Activated CD4-positive, alpha-beta T cell treated with anti-CD3 and anti-CD28 coated beads for 4 hours (primary cell): ENCODE measurements around the gene FGF2.
"Not testable (repeated sequence)": the region's sequence is repeated elsewhere in the genome, so short reads cannot be mapped to it uniquely, and the experiment has no call there.

Experiments
- DNase-seq, 2 donors: peaks; one replicate each; pipeline ENCODE4 v3.0.0-alpha.2; 2020

Gene FGF2

DNA sequence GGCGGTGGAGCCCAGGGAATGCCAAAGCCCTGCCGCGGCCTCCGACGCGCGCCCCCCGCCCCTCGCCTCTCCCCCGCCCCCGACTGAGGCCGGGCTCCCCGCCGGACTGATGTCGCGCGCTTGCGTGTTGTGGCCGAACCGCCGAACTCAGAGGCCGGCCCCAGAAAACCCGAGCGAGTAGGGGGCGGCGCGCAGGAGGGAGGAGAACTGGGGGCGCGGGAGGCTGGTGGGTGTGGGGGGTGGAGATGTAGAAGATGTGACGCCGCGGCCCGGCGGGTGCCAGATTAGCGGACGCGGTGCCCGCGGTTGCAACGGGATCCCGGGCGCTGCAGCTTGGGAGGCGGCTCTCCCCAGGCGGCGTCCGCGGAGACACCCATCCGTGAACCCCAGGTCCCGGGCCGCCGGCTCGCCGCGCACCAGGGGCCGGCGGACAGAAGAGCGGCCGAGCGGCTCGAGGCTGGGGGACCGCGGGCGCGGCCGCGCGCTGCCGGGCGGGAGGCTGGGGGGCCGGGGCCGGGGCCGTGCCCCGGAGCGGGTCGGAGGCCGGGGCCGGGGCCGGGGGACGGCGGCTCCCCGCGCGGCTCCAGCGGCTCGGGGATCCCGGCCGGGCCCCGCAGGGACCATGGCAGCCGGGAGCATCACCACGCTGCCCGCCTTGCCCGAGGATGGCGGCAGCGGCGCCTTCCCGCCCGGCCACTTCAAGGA is at the start of gene FGF2:
FGF2 (plus strand) TSS at position 279 of the 705 bp plus-strand sequence; CDS start at position 623, 344 bp downstream.
- peak; percentile 6 to 12 for DNase-seq

DNA sequence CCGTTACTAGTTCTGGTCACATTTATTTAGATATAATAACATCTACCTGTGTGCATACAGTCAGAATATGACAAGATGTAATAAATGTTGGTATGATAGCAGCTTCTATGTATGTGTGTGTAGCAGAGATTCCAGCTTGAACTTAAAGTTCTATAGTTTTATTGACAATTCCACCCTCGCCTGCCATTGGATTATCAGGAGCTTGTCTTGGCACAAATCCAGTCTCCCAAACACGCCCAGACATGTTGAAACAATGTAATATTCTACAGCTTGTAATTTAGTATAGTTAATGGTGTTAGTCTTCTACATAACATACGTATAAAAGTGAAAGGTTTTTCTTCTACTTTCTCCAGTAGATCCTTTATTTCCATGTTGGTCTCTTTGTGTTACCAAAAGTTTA is 49.7 kb upstream of the FGF2 start:
- no peak for DNase-seq

DNA sequence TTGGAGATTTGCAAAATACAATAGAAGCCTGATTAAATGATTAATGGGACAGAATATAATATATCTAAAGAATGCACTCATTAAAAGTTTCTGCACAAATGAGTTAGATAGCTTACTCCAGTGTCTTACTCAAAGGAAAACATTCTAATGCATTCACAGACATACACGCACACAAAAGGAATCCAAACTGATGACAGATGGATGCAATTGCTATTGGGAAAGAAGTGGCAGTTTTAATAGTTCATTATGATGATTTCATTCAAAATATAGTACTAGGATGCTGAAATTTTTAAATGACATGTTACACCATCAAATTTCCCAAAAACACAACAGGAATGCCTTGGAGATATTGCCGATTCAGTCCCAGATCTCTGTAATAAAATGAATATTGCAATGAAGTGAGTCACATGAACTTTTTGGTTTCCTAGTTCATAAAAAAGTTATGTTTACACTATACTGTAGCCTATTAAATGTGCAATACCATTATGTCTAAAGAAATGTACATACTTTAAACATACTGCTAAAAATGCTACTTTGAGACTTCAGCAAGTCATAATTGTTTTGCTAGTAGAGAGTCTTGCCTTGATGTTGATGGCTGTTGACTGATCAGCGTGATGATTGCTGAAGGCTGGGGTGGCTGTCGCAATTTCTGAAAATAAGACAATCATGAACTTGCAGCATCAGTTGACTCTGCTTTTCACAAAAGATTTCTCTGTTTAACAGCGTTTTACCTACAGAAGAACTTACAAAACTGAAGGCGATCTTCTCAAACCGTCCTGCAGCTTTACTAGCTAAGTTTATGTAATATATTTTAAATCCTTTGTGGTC is 48.6 kb upstream of the FGF2 start:
- DNase-seq = no peak

DNA sequence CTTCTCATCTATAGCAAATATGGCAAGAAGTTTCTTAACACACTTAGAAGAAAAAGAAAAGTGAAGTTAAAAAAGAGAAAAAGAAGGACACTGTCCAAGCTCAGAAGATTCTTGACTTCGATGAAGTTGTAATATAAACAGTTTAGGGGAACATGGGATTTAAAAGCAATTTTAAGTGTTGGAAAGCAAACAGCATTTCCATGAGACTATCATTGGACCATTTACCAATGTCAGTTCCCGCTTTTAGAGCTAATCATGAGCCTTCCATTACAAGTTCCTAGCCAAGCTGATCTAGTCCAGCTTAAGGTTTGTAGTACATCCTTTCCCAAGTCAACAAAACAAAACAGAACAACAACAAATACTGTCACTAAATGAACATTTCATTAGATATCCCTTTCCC is 45.1 kb upstream of the FGF2 start:
- DNase-seq = no peak

DNA sequence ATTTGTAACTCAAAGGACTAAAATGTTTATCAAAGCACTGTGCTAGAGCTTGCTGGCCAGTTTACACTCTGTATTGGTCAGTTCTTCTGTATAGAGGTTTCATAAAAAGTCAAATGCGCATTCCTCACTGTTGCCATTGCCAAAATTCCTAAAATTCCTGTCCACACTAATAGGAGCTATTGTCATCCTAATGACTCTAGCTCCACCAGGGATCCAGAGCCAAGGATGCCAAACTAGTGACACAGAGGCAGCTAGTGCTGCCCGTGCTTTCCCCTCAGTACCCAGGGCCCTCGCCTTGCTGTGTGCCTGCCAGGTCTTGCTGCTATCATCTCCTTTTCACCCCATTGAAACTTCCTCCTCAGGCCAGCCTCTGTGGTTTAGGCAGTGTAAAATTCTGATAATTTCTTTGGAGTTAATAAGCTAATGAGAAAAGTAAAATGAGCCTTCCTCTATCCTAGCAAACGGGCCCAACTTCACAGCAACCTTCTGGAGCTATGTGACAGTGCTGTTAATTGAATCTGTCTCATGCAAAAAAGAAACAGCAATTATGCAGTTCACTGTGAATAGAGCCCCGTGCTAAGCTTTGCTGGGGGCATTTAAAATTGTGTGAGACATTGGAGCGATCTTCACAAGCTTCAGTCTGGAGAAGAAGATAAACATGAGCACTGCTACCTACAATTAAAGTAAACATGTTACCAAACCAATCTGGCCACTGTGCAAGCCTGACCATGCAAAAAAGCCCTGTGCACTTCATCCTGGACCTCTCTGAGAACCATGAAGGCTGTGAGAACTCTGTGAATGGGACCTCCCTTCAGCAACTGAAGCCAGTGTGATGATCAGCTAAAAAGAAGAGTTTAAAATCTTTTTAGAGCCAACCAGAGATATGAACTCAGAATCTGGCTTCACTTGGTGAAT is 43.1 kb upstream of the FGF2 start:
- no peak for DNase-seq

DNA sequence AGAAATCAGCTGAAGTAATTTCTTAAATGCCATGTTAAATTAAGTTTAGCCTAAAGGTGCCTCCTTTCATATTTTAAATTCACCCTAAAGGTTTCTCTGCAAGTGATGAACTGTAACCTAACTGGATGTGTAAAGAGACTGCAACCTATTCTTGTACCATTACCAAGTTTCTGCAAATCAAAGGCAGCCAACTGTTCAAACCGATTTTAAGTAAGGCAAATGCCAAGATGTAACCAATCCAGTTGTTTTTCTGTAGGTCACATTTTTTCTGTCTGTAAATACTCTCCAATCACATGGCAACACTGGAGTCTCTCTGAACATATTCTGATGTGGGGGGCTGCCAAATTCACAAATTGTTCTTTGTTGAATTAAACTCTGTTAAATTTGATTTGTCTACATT is 42.4 kb upstream of the FGF2 start:
- DNase-seq = no peak

DNA sequence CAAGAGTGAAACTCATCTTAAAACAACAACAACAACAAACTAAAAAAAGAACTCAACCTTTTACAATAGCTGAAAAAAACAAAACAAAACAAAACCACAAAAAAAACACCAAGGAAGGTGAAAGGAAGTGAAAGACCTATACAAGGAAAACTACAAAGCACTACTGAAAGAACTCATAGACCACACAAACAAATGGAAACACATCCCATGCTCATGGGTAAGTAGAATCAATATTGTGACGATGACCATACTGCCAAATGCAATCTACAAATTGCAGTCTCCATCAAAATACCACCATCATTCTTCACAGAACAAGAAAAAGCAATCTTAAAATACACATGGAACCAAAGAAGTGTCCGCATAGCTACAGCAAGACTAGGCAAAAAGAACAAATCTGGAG is 41.5 kb upstream of the FGF2 start:
- DNase-seq = no peak

DNA sequence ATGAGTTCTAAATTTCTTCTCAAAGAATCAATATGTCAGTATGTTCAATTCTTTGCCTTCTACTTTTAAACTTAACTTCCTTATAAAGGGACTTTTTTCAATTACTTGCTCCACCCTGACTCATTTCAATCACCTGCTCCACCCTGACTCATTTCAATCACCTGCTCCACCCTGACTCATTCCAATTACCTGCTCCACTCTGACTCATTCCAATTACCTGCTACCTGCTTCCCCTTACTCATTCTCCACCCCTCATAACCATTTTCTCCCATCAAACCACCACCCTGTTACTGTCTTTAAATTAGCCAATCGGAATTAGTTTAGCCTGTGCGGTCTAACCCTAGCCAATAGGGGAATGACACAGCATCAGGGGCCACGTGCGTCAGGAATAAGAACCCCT is 40.3 kb upstream of the FGF2 start:
- DNase-seq = not testable (repeated sequence)

DNA sequence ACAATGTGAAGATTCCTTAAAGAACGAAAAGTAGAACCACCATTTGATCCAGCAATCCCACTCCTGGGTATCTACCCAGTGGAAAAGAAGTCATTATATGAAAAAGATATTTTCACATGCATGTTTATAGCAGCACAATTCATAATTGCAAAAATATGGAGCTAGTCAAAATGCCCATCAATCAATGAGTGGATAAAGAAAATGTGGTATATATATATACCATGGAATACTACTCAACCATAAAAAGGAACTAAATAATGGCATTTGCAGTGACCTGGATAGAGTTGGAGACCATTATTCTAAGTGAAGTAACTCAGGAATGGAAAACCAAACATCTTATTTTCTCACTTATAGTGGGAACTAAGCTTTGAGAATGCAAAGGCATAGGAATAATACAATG is 39.7 kb upstream of the FGF2 start:
- not testable (repeated sequence) for DNase-seq

DNA sequence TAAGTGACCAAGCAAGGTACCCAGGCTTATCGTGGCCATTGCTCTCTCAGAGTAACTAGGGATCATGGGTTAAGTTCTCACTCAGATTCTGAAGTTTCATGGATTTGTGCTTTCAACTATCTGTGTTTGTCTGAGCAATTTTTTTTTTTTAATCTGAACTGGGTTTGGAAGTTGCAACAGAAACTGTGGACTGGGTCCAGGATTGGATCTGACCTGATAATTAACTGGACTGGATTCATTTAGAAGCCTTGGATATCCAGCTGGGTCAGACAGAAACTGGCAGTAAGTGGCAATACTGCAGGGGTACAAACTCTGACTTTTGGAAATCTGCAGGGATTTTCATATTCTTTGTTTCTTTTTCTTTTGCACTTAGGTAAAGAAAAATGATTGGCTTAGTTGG is 38.7 kb upstream of the FGF2 start:
- no peak for DNase-seq

DNA sequence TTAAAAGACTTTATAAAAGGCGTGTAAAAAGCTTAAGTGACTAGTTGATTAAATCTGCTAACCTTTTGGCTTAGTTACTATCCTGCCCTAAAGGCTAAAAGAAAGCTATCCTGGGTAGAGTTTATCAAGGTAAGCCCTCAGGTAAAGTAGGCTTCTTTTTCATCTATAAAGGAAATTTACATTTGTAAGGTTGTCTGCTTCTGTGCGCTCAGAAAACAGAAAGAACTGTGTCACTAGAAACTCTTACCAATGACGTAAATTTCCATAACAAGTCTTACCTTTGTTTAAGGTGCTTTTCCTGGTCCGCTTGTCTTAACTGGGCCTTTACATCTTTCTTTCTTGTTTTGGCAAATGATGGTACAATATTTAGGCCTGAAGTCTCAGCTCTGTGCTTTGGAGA is 37.7 kb upstream of the FGF2 start:
- DNase-seq = no peak

DNA sequence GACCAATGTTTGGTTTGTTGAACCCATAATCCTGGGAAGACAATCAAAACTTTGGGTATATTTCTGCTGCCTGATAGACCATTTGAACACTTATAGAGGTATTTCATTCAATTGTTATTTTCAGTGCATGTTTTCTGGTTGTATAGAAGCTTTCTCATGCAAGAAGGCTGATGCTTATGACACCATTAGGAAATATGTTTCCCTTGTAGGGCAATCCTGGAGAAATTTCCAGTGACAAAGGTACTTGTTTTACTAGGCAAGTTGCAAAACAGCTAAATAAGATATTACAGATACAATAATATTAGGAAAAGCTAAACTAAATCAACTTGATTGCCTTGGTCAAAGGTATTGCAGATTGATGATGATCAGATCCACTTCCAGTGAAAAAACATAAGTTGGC is 32.8 kb upstream of the FGF2 start:
- DNase-seq = no peak

DNA sequence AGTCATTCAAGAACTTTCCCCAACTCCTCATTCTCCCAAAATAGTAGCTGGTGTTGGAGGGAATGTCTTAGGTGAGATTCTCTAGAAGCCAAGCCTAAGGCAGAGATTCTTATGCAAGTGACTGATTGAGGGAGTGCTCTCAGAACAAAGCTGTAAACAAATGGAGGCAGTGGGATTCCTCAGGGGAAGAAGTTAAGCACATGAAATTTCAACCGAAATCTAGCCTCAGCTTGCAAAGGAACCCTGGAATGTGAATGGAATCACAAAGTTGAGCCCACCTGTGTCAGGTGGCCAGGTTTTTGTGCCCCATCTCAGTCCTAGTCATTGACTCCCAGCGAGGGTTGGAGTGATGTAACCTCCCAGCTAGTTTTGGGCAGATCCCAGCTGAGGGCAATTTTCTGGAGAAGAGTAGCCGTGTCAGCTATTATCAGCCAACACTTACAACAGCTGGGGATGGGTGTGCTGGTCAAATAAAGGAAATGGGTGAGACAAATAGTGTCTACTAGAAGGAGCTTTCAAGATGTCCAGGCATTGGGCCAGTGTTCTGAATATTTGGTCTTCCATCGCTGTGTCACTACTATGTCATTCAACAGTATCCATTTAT is 29.7 kb upstream of the FGF2 start:
- DNase-seq = no peak

DNA sequence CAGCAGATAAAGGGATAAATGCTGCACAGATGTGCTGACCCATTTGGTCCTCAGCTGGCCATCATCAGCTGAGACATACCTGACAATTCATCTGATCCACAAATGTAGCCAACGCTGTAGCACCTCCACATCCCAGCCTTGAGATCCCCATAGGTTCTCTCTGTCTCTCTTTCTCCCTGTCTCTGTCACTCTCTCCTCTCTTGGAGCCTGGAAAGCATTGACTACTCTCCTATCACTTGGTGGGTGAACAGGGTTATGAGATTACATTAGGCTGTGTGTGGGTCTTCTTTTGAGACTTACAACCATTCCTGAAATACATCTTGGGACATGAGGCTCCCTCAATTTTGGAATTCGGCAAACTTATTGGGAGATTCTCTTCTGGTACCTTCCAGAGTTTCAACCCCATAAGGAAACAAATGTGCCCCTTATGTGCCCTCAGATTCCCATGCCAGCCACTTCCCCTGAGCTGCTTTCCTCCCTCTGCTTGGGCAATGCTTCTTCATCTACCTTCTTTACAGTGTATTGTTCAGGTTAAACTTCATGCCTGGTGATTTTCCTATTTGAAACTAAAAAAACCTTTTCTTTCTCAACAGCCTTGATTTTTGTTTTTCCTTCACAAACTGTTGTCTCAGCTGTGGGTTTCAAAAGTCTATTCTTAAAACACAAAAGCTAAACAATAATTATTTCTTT is 29.1 kb upstream of the FGF2 start:
- DNase-seq = no peak

DNA sequence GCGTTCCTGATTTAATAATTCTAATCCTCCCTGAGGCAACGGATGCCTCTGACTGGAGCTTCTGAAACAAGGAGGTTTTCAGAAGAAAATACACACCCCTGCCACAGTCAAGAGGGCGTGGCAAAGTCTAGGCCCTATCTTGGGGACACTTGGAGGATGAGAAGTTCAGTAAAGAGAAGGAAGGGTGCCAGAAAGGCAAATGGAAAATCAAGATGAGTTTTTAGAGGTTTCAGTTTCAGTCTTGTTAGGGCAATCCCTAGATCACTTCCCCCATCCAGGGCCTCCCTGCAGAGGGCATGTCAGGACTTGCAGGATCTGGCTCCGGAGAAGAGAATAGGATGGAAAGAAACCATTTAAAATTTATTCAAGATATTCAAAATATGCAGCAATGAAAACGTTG is 28.5 kb upstream of the FGF2 start:
- DNase-seq = no peak

DNA sequence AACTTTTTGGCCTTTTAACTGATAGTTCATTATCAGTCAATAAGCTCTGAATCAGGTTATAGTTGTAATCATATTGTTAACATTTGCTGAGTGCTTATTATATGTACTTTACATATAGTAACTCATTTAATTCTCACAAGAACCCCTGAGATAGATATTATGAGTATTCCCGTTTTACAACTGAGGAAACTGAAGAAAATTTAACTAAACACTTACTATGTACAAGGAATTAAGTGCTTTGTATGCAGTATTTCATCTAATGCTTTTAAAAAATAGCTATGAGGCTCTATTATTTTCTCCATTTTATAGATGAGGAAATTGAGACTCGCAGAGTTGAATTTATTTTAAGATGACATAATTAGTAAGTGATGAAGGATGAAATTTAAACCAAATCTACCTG is 27.7 kb upstream of the FGF2 start:
- DNase-seq = no peak

DNA sequence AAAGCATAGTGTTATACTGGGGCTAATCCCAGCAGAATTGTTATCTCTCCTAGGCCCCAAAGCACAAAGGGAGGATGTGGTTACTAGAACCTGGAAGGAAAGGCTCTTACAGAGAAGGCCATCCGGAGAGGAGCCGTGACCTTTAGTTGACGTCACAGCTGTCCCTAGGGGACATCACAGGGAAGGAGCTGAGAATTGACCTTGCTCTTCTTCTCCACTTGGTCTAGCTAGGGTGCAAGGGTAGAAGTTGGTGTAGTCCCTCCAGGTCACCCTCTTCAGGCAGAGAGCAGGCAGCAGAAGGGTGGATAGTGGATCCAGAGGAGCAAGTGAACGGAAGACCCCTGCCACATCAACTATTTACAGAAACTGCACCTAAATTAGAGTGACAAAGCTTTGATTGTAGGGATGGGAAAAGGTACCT is 22.8 kb upstream of the FGF2 start:
- no peak for DNase-seq

DNA sequence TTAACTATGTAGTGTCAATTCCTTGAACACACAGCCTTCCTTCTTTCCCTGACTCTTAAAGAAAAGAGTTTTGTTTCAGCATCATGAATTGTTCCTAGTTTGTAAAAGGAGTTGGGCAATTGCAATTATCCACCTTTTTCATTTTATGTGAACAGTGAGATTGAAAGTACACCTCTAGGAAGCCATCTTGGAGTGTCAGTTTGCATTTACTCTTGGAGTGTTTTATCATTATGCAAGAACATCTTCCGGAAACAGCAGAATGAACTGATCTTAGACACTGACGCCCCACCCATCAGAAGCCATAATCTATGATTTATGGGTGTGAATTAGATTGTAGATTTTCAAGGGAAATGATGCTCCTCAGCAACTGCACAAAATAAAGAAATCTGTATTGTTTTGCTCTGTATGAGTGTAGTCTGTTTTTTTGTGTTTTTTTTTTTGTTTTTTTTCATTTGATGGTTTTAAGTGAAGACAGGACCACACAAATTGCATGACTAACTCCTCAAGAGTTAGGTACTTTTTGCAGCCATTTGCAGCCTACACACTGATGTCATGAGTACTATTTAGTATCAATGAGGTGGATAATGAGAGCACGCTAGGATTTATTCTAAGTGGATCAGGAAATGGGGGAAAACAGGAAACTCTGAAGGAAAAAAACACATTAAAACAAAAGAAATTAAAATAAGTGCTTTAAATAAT is 19.5 kb upstream of the FGF2 start:
- DNase-seq = no peak

DNA sequence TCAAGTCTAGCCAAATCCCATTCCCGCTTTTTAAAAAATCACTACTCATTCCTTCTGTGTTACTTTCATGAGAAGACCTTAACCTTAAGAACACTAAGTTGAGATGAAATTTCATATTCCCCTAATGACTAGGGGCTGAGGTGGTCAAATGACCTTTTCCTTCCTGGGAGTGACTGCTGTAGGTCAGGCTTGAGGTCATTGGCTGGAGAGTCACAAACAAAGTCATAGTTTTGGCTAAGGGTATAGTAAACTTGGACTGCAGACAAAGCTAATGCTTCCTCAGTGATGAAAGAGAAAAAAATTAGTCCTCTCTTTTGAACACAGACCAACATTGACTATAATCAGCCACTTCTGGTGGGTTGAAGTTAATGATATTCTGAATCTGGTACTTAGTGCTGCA is 16.0 kb upstream of the FGF2 start:
- DNase-seq = no peak

DNA sequence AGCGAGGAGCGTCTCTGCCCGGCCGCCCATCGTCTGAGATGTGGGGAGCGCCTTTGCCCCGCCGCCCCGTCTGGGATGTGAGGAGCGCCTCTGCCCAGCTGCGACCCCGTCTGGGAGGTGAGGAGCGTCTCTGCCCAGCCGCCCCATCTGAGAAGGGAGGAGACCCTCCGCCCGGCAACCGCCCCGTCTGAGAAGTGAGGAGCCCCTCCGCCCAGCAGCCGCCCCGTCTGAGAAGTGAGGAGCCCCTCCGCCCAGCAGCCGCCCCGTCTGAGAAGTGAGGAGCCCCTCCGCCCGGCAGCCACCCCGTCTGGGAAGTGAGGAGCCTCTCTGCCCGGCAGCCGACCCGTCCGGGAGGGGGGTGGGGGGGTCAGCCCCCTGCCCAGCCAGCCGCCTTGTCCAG is 14.8 kb upstream of the FGF2 start:
- DNase-seq = not testable (repeated sequence)

DNA sequence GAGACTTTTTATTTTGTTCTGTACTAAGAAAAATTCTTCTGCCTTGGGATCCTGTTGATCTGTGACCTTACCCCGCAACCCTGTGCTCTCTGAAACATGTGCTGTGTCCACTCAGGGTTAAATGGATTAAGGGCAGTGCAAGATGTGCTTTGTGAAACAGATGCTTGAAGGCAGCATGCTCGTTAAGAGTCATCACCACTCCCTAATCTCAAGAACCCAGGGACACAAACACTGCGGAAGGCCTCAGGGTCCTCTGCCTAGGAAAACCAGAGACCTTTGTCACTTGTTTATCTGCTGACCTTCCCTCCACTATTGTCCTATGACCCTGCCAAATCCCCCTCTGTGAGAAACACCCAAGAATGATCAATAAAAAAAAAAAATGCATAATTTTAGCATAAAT is 13.8 kb upstream of the FGF2 start:
- DNase-seq = not testable (repeated sequence)

DNA sequence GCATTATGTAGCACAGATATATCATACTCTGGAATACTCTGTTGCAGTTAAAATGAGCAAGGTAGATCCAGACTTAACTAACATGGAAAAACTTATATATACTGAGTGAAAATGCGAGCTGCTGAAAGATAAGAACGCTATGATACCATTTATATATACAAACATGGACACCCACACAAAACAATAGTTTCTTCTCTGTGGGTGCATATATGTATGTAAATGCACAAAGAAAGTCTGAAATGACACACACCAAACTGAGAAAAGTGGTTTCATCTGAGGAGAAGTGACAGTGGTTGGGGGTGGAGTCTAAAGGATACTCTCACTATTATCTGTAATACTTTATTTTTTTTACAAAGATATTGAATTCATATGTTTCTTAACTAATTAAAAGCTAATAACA is 12.2 kb upstream of the FGF2 start:
- DNase-seq = no peak
